ENCODE results near the gene RAX2. TPM values are rescaled to one million over a fixed set of nuclear protein-coding genes. Genes with fewer than 3 reads are reported as not detected.

The RAX2 gene
- total RNA-seq, 1 donor from 2014 or later: not detected

DNA sequence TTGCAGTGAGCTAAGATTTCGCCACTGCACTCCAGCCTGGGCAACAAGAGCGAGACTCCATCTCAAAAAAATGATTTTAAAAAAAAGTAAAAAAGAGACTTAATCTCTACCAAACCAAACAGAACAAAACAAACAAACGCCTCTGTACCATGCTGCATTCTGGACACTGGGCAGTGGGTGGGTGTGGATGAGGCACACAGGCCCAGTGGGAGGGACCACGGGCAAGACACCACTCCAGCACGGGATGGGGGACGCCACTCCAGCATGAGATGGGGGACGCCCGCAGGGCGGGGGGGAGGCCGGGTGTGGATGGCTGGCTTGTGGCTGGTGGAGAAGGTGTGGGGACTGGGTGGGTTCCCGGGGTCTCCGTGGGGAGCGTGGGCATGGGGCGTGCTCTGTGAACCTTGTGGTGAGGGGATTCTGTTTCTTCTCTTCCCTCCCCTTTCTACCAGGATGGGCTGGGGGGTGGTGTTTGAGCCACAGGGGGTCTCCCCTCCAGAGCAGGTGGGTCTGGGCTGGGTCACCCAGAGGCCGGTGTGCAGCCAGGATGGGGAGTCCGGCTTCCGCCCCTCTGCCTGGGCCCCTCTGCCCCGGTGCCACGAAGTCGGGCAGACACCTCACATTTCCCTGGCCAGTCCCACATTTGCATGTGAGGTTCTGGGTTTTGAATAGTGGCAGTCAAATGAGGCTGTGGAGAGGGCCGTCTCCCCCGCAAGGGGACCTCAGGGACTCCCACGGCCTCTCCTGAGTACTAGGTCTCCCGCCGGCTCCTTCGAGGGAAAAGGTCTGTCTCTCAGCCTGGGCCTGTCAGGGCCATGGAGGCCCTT, 38.1 kb upstream of the RAX2 start:
- peaks cover 5% of the 10 kb centered on the region for H3K27me3 Mint-ChIP-seq
- no peak overlapping the region for H3K4me3 Mint-ChIP-seq
- H3K4me1 Mint-ChIP-seq (ENCODE audit: unreplicated experiment): no peaks in the 10 kb centered on the region
- no peak for TF ChIP-seq CTCF (conservative IDR thresholded peaks at IDR 0.05)
- H3K27ac Mint-ChIP-seq: no peak overlapping the region
- no peaks in the 10 kb centered on the region for H3K9me3 Mint-ChIP-seq
- DNase-seq (ENCODE audit: extremely low spot score, unreplicated experiment): no peak
- no peaks in the 10 kb centered on the region for H3K36me3 Mint-ChIP-seq

DNA sequence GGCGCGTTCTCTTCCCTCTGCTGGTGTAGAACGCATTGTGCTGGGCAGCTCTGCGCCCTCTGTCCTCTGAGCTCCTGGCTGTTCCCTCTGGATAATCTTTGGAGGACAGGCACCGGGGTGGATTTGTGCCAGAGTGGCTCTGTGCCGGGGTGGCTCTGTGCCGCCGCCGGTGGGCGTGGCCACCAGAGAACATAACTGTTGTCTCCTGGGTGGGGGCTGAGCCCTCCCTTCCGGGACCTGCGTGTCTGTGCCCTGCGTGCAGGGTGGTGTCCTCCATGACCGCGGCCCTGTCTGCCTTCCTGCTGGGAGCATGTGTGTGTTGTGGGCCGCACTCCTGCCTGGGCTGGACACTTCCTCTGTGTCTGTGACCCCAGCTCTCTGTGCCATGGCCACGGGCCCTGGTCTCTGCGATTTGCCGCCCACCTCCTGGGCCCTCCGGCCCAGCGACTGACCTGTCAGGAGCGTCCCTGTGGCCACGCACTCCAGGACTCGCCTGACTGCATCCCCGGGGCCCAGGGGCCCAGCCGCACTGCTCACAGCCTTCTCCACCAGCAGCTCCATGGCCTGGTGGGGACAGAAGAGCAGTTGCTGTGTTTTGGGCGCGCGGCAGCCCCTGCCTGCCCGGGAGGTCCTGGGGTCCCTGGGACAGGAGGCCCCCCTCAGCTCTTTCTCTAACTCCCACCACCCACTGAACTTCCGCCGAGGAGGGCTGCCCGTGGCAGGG, 36.6 kb upstream of the RAX2 start:
- Mint-ChIP-seq H3K4me3 (no peak overlapping the region), H3K4me1 (ENCODE audit: unreplicated experiment) (no peaks in the 10 kb centered on the region), H3K27ac (no peak overlapping the region), H3K36me3 (no peaks in the 10 kb centered on the region), H3K27me3 (peaks cover 11% of the 10 kb centered on the region), H3K9me3 (no peaks in the 10 kb centered on the region)
- TF ChIP-seq CTCF (conservative IDR thresholded peaks at IDR 0.05): no peak
- no peak for DNase-seq (ENCODE audit: extremely low spot score, unreplicated experiment)

GRCh38 chr19:3807574-3808354, 35.7 kb upstream of the RAX2 start:
- Mint-ChIP-seq H3K36me3 (no peaks in the 10 kb centered on the region), H3K4me3 (no peak overlapping the region), H3K9me3 (no peaks in the 10 kb centered on the region), H3K4me1 (ENCODE audit: unreplicated experiment) (no peaks in the 10 kb centered on the region), H3K27ac (no peak overlapping the region), H3K27me3 (peaks cover 15% of the 10 kb centered on the region)
- TF ChIP-seq CTCF (conservative IDR thresholded peaks at IDR 0.05): no peak
- no peak for DNase-seq (ENCODE audit: extremely low spot score, unreplicated experiment)

DNA sequence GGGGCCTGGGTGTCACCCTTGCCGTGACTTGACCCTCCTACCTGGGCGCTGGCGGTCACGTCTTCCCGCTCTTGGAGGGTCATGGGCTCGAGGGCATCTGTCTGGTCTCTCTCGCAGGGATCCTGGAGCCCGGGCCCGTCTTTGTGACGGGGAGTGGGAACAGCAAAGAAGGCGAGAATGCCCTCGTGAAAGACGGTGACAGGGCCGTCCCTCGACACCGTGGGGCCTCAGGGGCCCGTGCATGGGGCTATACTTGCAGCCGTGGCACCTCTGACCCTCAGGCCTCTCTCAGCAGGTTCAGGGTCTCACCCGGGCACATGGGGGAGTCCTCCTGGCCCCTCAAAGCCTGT, 35.1 kb upstream of the RAX2 start:
- no peak overlapping the region for H3K4me3 Mint-ChIP-seq
- no peaks in the 10 kb centered on the region for H3K9me3 Mint-ChIP-seq
- no peak overlapping the region for H3K27ac Mint-ChIP-seq
- H3K4me1 Mint-ChIP-seq (ENCODE audit: unreplicated experiment): no peaks in the 10 kb centered on the region
- peaks cover 21% of the 10 kb centered on the region for H3K27me3 Mint-ChIP-seq
- H3K36me3 Mint-ChIP-seq: no peaks in the 10 kb centered on the region
- DNase-seq (ENCODE audit: extremely low spot score, unreplicated experiment): no peak
- no peak for TF ChIP-seq CTCF (conservative IDR thresholded peaks at IDR 0.05)

- no peak overlapping the region for H3K4me3 Mint-ChIP-seq
- no peaks in the 10 kb centered on the region for H3K36me3 Mint-ChIP-seq
These were observed 33.8 kb upstream of the RAX2 start for GRCh38 chr19:3805859-3806258.

More at GRCh38 chr19:3805859-3806258, 33.8 kb upstream of the RAX2 start:
- Mint-ChIP-seq H3K9me3 (no peaks in the 10 kb centered on the region), H3K27ac (no peak overlapping the region), H3K4me1 (ENCODE audit: unreplicated experiment) (no peaks in the 10 kb centered on the region), H3K27me3 (peaks cover 33% of the 10 kb centered on the region)
- TF ChIP-seq CTCF (conservative IDR thresholded peaks at IDR 0.05): no peak
- DNase-seq (ENCODE audit: extremely low spot score, unreplicated experiment): no peak
